Epithelial cell of esophagus (primary cell): Measurements from ENCODE around the gene NRG2.

Experiments used
- DNase-seq: peaks from one replicate; pipeline ENCODE4 v3.0.0; 2010; ENCODE audit warnings: low read depth
- H3K4me3 ChIP-seq: 2 replicates; pipeline ENCODE4 v1.5.1; 2011; ENCODE audit warnings: mild to moderate bottlenecking, low read length, control low read depth
- CTCF ChIP-seq: IDR thresholded peaks from 2 replicates; pipeline ENCODE4 v1.5.1; 2011; ENCODE audit warnings: low read depth, mild to moderate bottlenecking, low read length, control low read depth, inconsistent platforms; ENCODE audit not compliant: insufficient read depth; ENCODE audit errors: missing control alignments

The NRG2 gene

GRCh38 chr5:139979518-139979917 is 63.6 kb downstream of the NRG2 start:
- no peak overlapping the region for H3K4me3 ChIP-seq
- TF ChIP-seq CTCF, result no peak
- DNase-seq, result no peak

GRCh38 chr5:139976703-139977102 is 66.4 kb downstream of the NRG2 start:
- no peak for DNase-seq
- no peak for TF ChIP-seq CTCF
- no peak overlapping the region for H3K4me3 ChIP-seq

GRCh38 chr5:139975942-139976341 is 67.2 kb downstream of the NRG2 start:
- no peak for DNase-seq
- no peak for TF ChIP-seq CTCF
- H3K4me3 ChIP-seq, result no peak overlapping the region

GRCh38 chr5:139975306-139975705 is 67.8 kb downstream of the NRG2 start:
- H3K4me3 ChIP-seq, result no peak overlapping the region
- DNase-seq, result no peak
- TF ChIP-seq CTCF, result no peak

DNA sequence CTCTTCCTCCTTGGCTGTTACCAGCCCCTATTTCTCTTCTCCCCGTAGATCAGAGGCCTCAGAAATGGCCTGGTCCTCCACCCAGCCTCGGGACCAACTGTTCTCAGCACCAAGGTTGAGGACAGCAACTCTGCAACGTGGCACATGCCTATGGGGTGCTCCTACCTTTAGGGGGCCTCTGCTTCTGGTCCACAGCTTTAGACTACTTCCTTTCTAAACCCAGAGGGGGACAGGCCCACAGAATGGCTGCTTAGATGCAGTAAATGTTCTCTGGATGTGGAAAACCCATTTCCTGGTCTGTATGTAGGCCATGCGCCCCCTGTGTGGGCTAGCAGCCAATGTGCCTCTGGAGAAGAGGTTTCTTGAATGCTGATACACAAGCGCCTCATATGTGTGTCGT is 68.4 kb downstream of the NRG2 start:
- no peak for TF ChIP-seq CTCF
- no peak for DNase-seq
- H3K4me3 ChIP-seq, result no peak overlapping the region

DNA sequence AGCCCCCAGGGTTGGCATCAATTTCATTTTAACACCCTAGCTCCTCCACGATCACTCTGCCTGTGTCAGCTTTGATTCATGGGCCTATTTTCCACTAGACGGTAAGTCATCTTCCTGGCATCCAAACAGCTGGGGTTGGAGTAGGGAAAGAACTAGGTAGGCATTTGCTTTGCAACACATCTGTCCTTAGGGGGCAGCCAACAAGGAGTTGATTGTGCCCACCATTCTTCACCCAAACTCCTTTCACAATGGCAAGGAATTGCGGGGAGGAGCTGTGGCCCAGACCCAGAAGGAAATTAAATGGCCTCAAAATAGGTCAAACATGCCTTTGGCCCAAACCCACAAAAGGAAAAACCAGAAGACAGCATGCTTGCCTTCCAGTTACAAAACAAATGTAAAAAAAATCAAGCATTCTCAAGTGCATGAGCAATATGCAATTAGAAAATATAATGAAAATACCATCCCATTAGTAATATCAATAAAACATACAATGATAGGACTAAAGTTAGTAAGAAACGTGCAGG is 71.8 kb downstream of the NRG2 start:
- no peak for TF ChIP-seq CTCF
- no peak overlapping the region for H3K4me3 ChIP-seq
- no peak for DNase-seq

GRCh38 chr5:139969318-139969717 is 73.8 kb downstream of the NRG2 start:
- no peak for TF ChIP-seq CTCF
- DNase-seq, result no peak
- no peak overlapping the region for H3K4me3 ChIP-seq
